OCI-LY7 (cell line): ENCODE data around the gene RASGRP1.

Source experiments
- CTCF ChIP-seq: fragments of 200-600 bp; sonication (generic); conservative IDR thresholded peaks from 2 replicates; pipeline ENCODE4 v1.5.1; 2014; ENCODE audit warnings: mild to moderate bottlenecking, antibody characterized with exemption, low read length, moderate library complexity, mixed read lengths
- EZH2phosphoT487 ChIP-seq: fragments of 200-600 bp; sonication (generic); IDR thresholded peaks from 2 replicates; pipeline ENCODE4 v1.6.1; 2018; ENCODE audit warnings: low read depth, borderline replicate concordance, mild to moderate bottlenecking, mixed run types, antibody characterized with exemption, low read length, moderate library complexity, mixed read lengths

GRCh38 chr15:38558372-38559059, 6.1 kb downstream of the RASGRP1 start:
- TF ChIP-seq CTCF (no peak), EZH2phosphoT487 (no peak)
